Liver (tissue), 3 donors: ENCODE data around the gene CPT1B.

Experiments
- RAD21 ChIP-seq, 2 donors: IDR thresholded peaks; 2 replicates each; pipeline ENCODE4 v1.6.1; 2016; ENCODE audit warnings: antibody characterized with exemption in 2 of 2, mild to moderate bottlenecking in 2 of 2
- SP1 ChIP-seq: IDR thresholded peaks from 2 replicates; pipeline ENCODE4 v1.6.1; 2018; ENCODE audit warnings: antibody characterized with exemption, mild to moderate bottlenecking
- TF ChIP-seq, protein P1 (sequence below): IDR thresholded peaks from 2 replicates; pipeline ENCODE4 v1.6.1; 2016; ENCODE audit warnings: antibody characterized with exemption
- TF ChIP-seq, protein P2 (sequence below): fragments of 150-350 bp; IDR thresholded peaks from 2 replicates; pipeline ENCODE4 v1.5.1; 2017; ENCODE audit warnings: improper control_type of control experiment, low read depth, low read length; ENCODE audit not compliant: missing input control
- TF ChIP-seq, protein P3 (sequence below): IDR thresholded peaks from 2 replicates; pipeline ENCODE4 v1.6.1; 2016; ENCODE audit warnings: antibody characterized with exemption
- donor health status: healthy.
- donor health status: healthy.

GRCh38 chr22:50625131-50625567 lies 46.9 kb upstream of the CPT1B start:
- TF ChIP-seq, protein P1, sequence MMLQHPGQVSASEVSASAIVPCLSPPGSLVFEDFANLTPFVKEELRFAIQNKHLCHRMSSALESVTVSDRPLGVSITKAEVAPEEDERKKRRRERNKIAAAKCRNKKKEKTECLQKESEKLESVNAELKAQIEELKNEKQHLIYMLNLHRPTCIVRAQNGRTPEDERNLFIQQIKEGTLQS = no peak
- TF ChIP-seq, protein P2, sequence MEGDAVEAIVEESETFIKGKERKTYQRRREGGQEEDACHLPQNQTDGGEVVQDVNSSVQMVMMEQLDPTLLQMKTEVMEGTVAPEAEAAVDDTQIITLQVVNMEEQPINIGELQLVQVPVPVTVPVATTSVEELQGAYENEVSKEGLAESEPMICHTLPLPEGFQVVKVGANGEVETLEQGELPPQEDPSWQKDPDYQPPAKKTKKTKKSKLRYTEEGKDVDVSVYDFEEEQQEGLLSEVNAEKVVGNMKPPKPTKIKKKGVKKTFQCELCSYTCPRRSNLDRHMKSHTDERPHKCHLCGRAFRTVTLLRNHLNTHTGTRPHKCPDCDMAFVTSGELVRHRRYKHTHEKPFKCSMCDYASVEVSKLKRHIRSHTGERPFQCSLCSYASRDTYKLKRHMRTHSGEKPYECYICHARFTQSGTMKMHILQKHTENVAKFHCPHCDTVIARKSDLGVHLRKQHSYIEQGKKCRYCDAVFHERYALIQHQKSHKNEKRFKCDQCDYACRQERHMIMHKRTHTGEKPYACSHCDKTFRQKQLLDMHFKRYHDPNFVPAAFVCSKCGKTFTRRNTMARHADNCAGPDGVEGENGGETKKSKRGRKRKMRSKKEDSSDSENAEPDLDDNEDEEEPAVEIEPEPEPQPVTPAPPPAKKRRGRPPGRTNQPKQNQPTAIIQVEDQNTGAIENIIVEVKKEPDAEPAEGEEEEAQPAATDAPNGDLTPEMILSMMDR = no peak
- no peak for TF ChIP-seq RAD21 (IDR thresholded peaks at IDR 0.05)
- TF ChIP-seq, protein P3, sequence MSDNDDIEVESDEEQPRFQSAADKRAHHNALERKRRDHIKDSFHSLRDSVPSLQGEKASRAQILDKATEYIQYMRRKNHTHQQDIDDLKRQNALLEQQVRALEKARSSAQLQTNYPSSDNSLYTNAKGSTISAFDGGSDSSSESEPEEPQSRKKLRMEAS = no peak
- no peak for TF ChIP-seq SP1
